HG03139 (cell line): ENCODE measurements around the gene ZMAT5.
"Not testable (repeated sequence)": the region's sequence is repeated elsewhere in the genome, so short reads cannot be mapped to it uniquely, and the experiment has no call there.

ENCODE experiments used
- ATAC-seq: cut with Tn5 transposase; IDR thresholded peaks from one replicate; pipeline ENCODE4 v1.9.1; 2021; ENCODE audit not compliant: unreplicated experiment

ZMAT5 gene

DNA sequence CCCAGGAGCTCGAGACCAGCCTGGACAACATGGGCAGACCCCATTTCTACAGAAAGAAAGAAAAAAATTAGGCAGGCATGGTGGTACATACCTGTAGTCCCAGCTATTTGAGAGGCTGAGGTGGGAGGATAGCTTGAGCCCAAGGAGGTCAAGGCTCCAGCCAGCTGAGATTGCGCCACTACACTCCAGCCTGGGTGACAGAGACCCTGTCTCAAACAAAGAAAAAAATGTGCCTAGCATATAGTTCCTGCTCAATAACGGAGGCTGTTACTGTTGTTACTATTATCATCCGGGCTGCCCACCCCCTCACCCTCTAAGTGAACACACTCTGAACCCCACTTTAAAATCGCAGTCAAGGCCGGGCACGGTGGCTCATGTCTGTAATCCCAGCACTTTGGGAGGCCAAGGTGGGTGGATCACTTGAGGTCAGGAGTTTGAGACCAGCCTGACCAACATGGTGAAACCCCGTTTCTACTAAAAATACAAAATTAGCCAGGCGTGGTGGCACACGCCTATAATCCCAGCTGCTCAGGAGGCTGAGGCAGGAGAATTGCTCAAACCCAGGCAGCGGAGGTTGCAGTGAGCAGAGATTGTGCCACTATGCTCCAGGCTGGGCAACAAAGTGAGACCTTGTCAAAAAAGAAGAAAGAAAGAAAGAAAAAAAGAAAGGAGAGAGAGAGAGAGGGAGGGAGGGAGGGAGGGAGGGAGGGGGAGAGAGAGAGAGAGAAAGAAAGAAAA is 12.0 kb downstream of the ZMAT5 start:
- ATAC-seq: not testable (repeated sequence)

GRCh38 chr22:29753808-29754657 is 12.8 kb downstream of the ZMAT5 start:
- no peak for ATAC-seq

- no peak for ATAC-seq
Measured at GRCh38 chr22:29751669-29752068, 15.1 kb downstream of the ZMAT5 start.

- ATAC-seq: no peak
Measured at GRCh38 chr22:29750559-29751538, 16.0 kb downstream of the ZMAT5 start.

DNA sequence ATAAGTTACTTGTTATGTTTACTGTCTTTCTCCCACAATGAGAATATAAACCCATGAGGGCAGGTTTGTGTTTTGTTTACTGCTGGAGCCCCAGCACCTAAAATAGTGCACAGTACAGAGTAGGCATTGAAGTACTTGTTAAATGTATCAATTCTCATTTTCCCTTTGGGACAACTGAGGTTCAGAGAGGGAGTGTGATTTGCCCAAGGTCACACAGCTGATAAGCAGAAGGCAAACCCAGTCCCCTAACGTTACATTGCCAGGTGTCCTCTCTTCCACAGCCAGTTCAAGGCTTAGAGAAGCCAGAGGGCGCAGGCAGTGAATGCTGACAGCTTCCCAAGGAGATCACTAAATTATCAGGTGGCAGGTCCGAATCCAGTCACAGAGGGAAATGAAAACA is 16.8 kb downstream of the ZMAT5 start:
- no peak for ATAC-seq

GRCh38 chr22:29748248-29748893 is 18.4 kb downstream of the ZMAT5 start:
- no peak for ATAC-seq

- ATAC-seq: no peak
Measured at GRCh38 chr22:29747832-29748231, 19.0 kb downstream of the ZMAT5 start.

- no peak for ATAC-seq
Measured at GRCh38 chr22:29744902-29745301, 21.9 kb downstream of the ZMAT5 start.

GRCh38 chr22:29742326-29742725 is 24.5 kb downstream of the ZMAT5 start:
- ATAC-seq: no peak

DNA sequence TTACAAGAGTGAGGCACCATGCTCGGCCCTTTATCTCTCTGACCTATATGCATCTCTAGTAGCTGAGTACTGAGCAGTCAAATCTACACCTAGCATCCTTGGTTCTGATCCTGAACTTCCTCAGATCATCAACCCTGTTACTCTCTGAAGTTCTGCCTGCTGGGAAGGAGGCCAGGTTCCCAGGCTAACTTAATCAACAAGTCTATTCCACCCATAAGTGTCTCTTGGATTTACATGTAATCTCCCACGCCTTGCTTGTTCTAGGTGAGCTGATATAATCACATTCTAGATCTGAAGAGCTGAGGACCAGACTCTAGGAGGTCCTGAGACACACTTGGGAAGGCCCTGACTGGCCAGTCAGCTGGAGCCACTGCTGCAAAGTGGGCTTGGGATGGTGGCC is 24.9 kb downstream of the ZMAT5 start:
- ATAC-seq: no peak

DNA sequence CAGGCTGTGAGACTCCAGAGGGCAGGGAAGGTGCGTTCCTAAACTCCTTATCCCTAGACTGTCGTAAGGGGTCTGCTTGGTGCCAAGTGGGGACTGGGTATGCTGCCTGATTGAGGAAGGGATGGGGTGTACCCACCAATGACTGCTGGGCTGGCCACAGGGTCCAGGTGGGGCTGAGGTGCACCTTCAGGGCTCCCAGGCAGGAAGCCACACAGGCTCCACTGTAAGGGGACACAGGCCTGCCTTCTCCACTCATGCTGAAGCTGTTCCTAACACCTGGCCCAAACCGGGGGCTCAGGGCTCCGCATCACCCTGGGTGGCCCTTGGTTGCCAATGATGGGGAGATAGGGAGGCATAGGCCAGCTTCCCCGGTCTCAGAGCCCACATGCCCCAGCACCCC is 26.6 kb downstream of the ZMAT5 start:
- ATAC-seq: no peak

- ATAC-seq: no peak
Measured at GRCh38 chr22:29739346-29739875, 27.4 kb downstream of the ZMAT5 start.

- no peak for ATAC-seq
Measured at GRCh38 chr22:29738118-29738815, 28.5 kb downstream of the ZMAT5 start.

GRCh38 chr22:29737251-29738117 is 29.3 kb downstream of the ZMAT5 start:
- ATAC-seq: no peak

DNA sequence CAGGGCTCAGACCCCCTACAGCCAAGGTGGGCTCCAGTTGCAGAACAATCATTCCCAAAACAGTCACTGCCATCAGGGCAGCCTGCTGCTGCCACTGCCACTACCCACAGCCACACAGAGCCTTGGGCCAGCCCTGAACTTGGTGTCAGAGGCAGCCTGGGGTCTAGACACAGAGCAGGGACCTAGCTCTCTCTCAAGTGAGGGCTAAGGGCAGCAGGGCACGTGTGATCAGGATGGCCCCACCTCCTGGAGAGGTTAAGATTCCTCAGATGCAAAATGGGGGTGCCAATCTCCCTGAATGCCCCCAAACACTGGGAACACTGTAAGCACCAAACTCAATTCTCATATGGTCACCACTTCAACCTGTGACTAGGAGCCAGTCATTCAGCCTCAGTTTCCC is 31.4 kb downstream of the ZMAT5 start:
- no peak for ATAC-seq

DNA sequence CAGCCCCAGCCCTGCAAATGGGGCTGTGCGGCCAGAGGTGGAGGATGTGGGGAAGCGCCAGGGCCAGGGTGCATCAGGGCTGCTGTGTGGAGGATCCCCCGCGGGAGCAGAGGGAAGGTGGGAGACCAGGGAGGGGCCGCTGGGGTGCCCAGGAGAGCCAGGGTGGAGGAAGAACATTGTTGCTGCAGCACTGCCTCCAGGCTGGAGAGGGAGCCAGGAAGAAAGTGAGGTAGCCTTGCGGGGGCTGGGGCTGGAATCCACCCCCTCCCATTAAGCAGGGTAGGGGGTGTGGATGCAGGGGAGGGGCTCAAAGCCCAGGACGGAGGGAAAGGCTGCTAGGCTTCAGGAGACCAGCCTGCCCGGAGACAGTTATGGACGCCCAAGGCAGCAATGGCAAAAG is 32.0 kb downstream of the ZMAT5 start:
- no peak for ATAC-seq

GRCh38 chr22:29734406-29734805 is 32.4 kb downstream of the ZMAT5 start:
- no peak for ATAC-seq

- ATAC-seq: no peak
Measured at GRCh38 chr22:29733362-29734201, 33.2 kb downstream of the ZMAT5 start.
